Astrocyte (in vitro differentiated cells and primary cell): ENCODE data around the gene C1orf226. TPM values are rescaled to one million over a fixed set of nuclear protein-coding genes. Genes with fewer than 3 reads are reported as not detected.

ENCODE experiments used
- DNase-seq: peaks from one replicate; pipeline ENCODE4 v3.0.0-alpha.2; 2010; ENCODE audit warnings: low read depth
- FAIRE-seq: peaks from 2 replicates; lab custom pipeline; 2011; peaks lifted over from hg19 to GRCh38; lab: Jason Lieb, UNC
- H2AFZ ChIP-seq: 2 replicates; pipeline ENCODE4 v1.6.0; 2012; ENCODE audit warnings: low read depth, low read length, inconsistent platforms
- H3K27ac ChIP-seq: 2 replicates; pipeline ENCODE4 v1.5.1; 2011; ENCODE audit warnings: low read depth, low read length, inconsistent platforms
- H3K27me3 ChIP-seq: 2 replicates; pipeline ENCODE4 v1.6.0; 2011; ENCODE audit warnings: low read length, inconsistent platforms; ENCODE audit not compliant: insufficient read depth
- H3K36me3 ChIP-seq: 2 replicates; pipeline ENCODE4 v1.5.1; 2011; ENCODE audit warnings: low read length, inconsistent platforms; ENCODE audit not compliant: insufficient read depth
- H3K4me1 ChIP-seq: 2 replicates; pipeline ENCODE4 v1.5.1; 2011; ENCODE audit warnings: low read length, inconsistent platforms; ENCODE audit not compliant: insufficient read depth
- H3K4me2 ChIP-seq: 2 replicates; pipeline ENCODE4 v1.6.0; 2012; ENCODE audit warnings: low read length, inconsistent platforms
- H3K4me3 ChIP-seq: 2 replicates; pipeline ENCODE4 v1.5.1; 2011; ENCODE audit warnings: low read depth, mild to moderate bottlenecking, low read length, inconsistent platforms; ENCODE audit not compliant: insufficient read depth
- H3K79me2 ChIP-seq: 2 replicates; pipeline ENCODE4 v1.6.0; 2012; ENCODE audit warnings: mild to moderate bottlenecking, low read length, inconsistent platforms; ENCODE audit not compliant: insufficient read depth
- H3K9ac ChIP-seq: 2 replicates; pipeline ENCODE4 v1.6.0; 2012; ENCODE audit warnings: mild to moderate bottlenecking, low read length, inconsistent platforms
- H3K9me3 ChIP-seq: 2 replicates; pipeline ENCODE4 v1.5.1; 2012; ENCODE audit warnings: low read depth, mild to moderate bottlenecking, low read length, inconsistent platforms; ENCODE audit not compliant: insufficient read depth
- H4K20me1 ChIP-seq: 2 replicates; pipeline ENCODE4 v1.6.0; 2012; ENCODE audit warnings: low read length, inconsistent platforms; ENCODE audit not compliant: insufficient read depth
- H3K27ac Mint-ChIP-seq: one replicate; pipeline ENCODE4 v1.8.0; 2021; ENCODE audit warnings: mild to moderate bottlenecking, mixed read lengths; ENCODE audit not compliant: unreplicated experiment
- H3K27me3 Mint-ChIP-seq: one replicate; pipeline ENCODE4 v1.8.0; 2021; ENCODE audit warnings: low read depth, mixed read lengths; ENCODE audit not compliant: unreplicated experiment
- H3K36me3 Mint-ChIP-seq: one replicate; pipeline ENCODE4 v1.8.0; 2021; ENCODE audit warnings: low read depth, mixed read lengths; ENCODE audit not compliant: unreplicated experiment
- H3K4me1 Mint-ChIP-seq: one replicate; pipeline ENCODE4 v1.8.0; 2021; ENCODE audit warnings: low read depth, mixed read lengths; ENCODE audit not compliant: unreplicated experiment
- H3K4me3 Mint-ChIP-seq: one replicate; pipeline ENCODE4 v1.8.0; 2021; ENCODE audit warnings: mild to moderate bottlenecking, moderate library complexity, mixed read lengths; ENCODE audit not compliant: unreplicated experiment
- H3K9me3 Mint-ChIP-seq: one replicate; pipeline ENCODE4 v1.8.0; 2021; ENCODE audit warnings: mild to moderate bottlenecking, mixed read lengths; ENCODE audit not compliant: unreplicated experiment
- CTCF ChIP-seq: IDR thresholded peaks from 2 replicates; pipeline ENCODE4 v1.5.1; 2011; ENCODE audit warnings: low read depth, mild to moderate bottlenecking, inconsistent platforms, low read length, moderate library complexity; ENCODE audit not compliant: insufficient read depth
- EZH2 ChIP-seq: IDR thresholded peaks from 2 replicates; pipeline ENCODE4 v1.6.1; 2012; ENCODE audit warnings: mild to moderate bottlenecking, low read length, inconsistent platforms; ENCODE audit not compliant: insufficient read depth
- total RNA-seq: library from RNA; stranded (reverse); gene quantifications from 2 replicates; pipeline ENCODE4 v1.2.1, GENCODE V29; 2021

Gene C1orf226
- total RNA-seq, 1 donor from 2014 or later = 0.73 TPM

- peaks cover 22% of the 10 kb centered on the region for H3K4me1 ChIP-seq
- peaks cover 2% of the 10 kb centered on the region for H3K36me3 Mint-ChIP-seq
- TF ChIP-seq EZH2 (no peak), CTCF (no peak)
- peaks cover 21% of the 10 kb centered on the region for H3K4me1 Mint-ChIP-seq
- H3K27ac ChIP-seq = no peak overlapping the region
- no peak overlapping the region for H3K4me2 ChIP-seq
- no peaks in the 10 kb centered on the region for H3K9me3 ChIP-seq
- no peak overlapping the region for H3K9ac ChIP-seq
- H4K20me1 ChIP-seq = no peaks in the 10 kb centered on the region
- no peaks in the 10 kb centered on the region for H3K27me3 ChIP-seq
- H3K36me3 ChIP-seq = no peaks in the 10 kb centered on the region
- H3K27me3 Mint-ChIP-seq = peaks cover 6% of the 10 kb centered on the region
- no peak overlapping the region for H3K4me3 Mint-ChIP-seq
- H2AFZ ChIP-seq = no peak overlapping the region
- no peak overlapping the region for H3K27ac Mint-ChIP-seq
- no peak for FAIRE-seq
- no peak for DNase-seq
- no peak overlapping the region for H3K4me3 ChIP-seq
- no peaks in the 10 kb centered on the region for H3K9me3 Mint-ChIP-seq
- no peaks in the 10 kb centered on the region for H3K79me2 ChIP-seq
Observed at GRCh38 chr1:162369571-162369970, 12.0 kb upstream of the C1orf226 start.

- no peak for FAIRE-seq
Observed at GRCh38 chr1:162370161-162370560, 11.4 kb upstream of the C1orf226 start.

More at GRCh38 chr1:162370161-162370560, 11.4 kb upstream of the C1orf226 start:
- Histone ChIP-seq H3K4me1 (peaks cover 20% of the 10 kb centered on the region), H3K9ac (no peak overlapping the region), H3K4me3 (no peak overlapping the region), H2AFZ (no peak overlapping the region), H3K4me2 (no peak overlapping the region), H4K20me1 (no peaks in the 10 kb centered on the region), H3K79me2 (no peaks in the 10 kb centered on the region), H3K27ac (no peak overlapping the region), H3K9me3 (no peaks in the 10 kb centered on the region), H3K27me3 (no peaks in the 10 kb centered on the region), H3K36me3 (no peaks in the 10 kb centered on the region)
- no peak overlapping the region for H3K27ac Mint-ChIP-seq
- H3K4me3 Mint-ChIP-seq = no peak overlapping the region
- H3K27me3 Mint-ChIP-seq = peaks cover 4% of the 10 kb centered on the region
- no peak for TF ChIP-seq EZH2
- TF ChIP-seq CTCF = no peak
- peaks cover 19% of the 10 kb centered on the region for H3K4me1 Mint-ChIP-seq
- peaks cover 2% of the 10 kb centered on the region for H3K36me3 Mint-ChIP-seq
- no peaks in the 10 kb centered on the region for H3K9me3 Mint-ChIP-seq
- no peak for DNase-seq
